Adrenal gland (tissue), 5 donors: ENCODE measurements around the gene SLC25A20.

Experiments used
- POLR2A ChIP-seq, 2 donors: fragments of 450-650 bp; IDR thresholded peaks; one replicate each; pipeline ENCODE4 v1.6.1; 2017; ENCODE audit warnings: antibody characterized with exemption in 2 of 2, mild to moderate bottlenecking in 2 of 2, moderate library complexity in 1 of 2
- TF ChIP-seq, protein P1 (sequence below), 6 experiments: fragments of 450-650 bp in 4 of 6; fragments of 200-600 bp in 2 of 6; sonication (generic) in 1 of 6; IDR thresholded peaks; 1 replicate in 5 of 6; 2 replicates in 1 of 6; pipeline versions ENCODE4 v1.5.1 to v1.8.0; 2016 to 2021; ENCODE audit warnings: antibody characterized with exemption in 6 of 6, mild to moderate bottlenecking in 2 of 6, moderate library complexity in 1 of 6
- donor health status: DM: no; HTN: no; CAD: no.

GRCh38 chr3:48894516-48894915, 4.2 kb downstream of the SLC25A20 start:
- no peak for TF ChIP-seq POLR2A (IDR thresholded peaks at IDR 0.05)
- TF ChIP-seq, protein P1, sequence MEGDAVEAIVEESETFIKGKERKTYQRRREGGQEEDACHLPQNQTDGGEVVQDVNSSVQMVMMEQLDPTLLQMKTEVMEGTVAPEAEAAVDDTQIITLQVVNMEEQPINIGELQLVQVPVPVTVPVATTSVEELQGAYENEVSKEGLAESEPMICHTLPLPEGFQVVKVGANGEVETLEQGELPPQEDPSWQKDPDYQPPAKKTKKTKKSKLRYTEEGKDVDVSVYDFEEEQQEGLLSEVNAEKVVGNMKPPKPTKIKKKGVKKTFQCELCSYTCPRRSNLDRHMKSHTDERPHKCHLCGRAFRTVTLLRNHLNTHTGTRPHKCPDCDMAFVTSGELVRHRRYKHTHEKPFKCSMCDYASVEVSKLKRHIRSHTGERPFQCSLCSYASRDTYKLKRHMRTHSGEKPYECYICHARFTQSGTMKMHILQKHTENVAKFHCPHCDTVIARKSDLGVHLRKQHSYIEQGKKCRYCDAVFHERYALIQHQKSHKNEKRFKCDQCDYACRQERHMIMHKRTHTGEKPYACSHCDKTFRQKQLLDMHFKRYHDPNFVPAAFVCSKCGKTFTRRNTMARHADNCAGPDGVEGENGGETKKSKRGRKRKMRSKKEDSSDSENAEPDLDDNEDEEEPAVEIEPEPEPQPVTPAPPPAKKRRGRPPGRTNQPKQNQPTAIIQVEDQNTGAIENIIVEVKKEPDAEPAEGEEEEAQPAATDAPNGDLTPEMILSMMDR (IDR thresholded peaks at IDR 0.05) = no peak
